ENCODE measurements around the gene RAD50.

RAD50 gene

DNA sequence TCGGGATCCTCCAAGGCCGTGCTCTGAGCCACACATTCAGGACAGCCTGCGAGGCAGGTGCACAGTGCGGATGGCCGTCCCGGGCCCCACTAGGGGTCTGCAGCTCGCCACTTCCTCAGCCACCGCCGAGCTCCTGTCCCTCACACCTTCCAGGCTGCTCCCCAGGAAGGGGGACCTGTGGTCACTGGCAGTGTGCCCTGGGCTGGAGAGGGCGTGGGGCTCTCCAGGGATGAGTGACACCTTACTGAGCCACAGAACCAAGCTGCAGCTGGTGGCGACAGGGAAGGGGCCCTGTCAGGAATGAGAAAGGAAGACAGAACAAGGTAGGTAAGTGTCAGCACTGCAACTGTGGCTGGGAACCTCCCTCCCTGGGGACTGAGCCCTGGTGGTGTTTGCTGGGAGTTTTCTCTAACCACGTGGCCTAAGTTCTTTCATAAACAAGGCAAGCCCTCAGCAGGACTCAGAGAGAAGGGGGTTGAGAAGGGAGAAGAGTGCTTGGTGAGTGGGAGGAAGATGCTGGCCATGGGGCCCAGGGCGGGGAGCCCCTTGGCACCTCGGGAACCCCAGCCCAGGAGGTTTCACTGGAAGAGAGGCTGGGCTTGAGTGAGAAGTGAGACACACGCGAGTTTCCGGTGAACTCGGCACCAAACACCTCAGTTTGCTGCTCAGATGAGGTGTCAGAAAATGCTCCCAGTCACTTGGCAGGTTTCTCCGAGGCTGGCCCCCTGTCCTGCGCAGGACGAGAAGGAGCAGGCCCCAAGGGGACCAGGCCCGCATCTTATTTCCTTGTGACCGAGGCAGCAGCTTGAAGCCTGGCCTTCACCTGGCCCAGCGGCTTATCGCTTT lies 106.4 kb downstream of the RAD50 start:
- peak; percentile 43 for DNase-seq

DNA sequence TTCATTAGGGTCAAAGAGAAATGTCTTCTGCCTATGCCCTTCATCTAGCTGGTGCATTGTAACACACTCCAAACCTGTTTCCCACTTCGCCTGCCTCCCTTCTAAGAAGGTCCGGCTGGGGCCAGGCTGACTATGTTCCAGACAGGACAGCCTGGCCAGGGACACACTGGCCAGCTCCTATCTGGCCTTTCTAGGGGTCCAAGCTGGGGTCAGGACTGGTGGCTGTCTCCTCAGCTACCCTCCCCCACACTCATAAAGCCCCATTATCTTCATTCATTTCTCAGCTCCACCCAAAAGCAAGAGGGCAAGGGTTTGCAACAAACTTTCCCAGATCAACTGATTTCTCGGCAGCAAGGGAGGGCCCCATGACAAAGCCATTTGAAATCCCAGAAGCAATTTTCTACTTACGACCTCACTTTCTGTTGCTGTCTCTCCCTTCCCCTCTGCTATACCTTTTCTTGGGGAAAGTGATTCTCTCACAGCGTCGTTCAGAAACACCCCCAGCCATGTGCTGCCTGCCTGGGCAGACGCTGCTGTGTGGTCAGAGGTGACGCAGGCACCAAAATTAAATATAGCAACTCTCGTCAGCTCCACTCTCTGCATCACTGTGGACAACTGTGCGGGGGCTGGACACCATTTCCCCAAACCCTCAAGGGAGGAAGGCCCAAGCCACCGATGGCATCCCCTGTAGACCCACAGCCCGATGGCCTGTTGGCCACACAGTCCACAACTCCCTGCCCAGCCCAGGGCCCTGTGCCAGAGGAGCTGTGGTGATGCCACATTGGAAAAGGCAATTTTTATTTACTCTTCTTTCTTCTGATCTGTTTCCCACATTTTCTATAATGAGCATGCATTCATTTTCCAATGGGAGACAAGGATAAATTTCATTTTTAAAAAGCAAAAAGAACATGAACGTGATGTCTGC lies 107.3 kb downstream of the RAD50 start:
- no peak for DNase-seq

DNA sequence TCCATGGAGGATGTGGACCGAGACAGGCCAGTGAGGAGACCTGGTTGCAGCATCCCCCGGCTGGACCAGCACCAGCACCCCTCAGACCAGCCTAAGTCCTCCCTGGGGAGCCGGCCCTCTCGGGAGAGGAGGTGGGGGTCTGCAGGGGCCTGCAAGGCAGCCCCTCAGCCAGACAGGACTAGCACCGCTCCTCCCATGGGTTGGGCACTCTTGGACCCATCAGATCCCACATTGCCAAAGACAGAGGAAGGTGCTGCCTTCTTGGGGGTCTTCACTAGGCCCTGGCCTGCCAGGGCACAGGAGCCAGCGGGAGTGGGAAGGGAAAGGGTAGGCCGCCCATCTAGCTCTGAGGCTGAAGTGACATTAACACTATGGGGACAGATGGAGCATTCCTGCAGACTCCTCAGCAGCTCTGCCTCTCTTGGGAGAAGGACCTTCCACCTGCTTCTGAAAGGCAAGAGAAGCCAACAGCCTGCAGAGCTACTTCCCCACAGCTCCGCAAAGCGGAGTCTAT lies 108.0 kb downstream of the RAD50 start:
- DNase-seq: no peak

DNA sequence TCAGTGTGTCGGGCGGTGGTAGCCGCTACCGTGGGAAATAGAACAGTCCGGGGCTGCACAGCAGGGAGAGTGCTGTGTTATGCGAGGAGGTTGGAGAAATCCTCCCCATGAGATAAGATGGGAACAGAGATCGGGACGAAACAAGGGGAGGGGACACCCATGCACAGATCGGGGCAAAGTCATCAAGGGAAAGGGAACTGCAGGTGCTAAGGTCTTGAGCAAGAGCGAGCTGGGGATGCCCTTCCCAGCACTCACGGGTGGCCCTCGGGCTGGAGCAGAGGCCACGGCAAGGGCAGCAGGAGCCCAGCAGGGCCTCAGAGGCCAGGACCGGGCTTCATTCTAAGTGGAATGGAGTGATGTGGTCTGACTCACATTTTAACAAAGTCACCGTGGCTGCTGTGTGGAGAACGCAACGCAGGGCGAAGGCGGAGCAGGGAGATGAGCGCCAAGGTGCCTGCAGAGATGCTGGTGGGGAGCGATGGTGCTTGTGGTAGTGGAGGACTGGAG lies 108.8 kb downstream of the RAD50 start:
- DNase-seq: no peak

DNA sequence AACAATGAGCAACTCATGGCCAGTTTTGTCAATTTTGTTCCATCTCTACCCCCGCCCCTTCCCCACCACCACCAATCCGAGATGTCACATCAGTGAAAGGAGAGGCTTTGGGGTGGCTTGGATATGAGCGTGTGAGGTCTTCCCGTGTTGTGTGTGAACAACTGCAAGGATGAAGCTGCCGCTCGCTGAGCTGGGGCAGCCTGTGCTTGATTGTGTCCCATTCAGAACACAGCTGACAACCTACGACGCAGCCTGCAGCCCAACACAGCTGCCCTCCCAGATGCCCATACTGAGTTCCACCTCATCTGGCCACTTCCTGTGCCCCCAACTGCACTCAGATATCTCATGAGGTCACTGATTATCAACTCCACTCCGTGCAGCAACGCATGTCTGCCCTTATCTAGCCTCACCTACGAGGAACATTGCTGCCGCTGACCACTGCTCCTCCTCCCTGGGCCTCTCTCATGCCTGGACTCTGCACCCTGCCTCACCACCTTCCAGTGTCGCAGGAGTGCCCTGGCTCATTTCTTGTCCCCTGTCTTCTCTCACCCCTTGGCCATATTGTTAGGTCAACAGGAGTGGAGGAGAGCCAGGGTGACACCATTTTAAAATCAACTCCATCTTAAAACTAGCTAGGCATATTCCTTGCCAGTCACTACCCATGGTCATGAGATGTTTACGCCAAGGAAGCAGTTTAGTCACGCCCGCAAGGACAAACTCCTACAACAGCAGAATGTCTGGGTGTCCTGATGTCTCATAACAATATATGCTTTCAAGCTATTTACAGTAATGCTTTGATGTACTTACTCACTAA lies 109.7 kb downstream of the RAD50 start:
- no peak for DNase-seq

DNA sequence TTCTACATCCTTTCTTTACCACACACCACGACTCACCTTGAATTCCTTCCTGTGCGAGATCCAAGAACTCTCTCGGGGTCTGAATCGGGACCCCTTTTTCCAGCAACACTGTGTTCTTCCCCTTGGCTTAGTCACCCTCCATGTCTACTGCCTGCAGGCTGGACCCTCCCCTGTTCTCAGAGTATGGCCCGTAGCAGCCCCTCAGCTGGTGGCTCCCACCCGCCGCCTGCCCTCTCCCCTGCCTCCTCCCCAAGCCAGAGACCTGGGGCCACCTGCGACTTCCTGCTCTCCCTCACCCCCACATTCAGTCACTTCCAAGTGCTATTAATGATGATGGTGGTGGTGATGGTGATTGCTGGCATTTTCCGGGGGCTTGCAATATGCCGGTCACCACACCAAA lies 110.5 kb downstream of the RAD50 start:
- no peak for DNase-seq

DNA sequence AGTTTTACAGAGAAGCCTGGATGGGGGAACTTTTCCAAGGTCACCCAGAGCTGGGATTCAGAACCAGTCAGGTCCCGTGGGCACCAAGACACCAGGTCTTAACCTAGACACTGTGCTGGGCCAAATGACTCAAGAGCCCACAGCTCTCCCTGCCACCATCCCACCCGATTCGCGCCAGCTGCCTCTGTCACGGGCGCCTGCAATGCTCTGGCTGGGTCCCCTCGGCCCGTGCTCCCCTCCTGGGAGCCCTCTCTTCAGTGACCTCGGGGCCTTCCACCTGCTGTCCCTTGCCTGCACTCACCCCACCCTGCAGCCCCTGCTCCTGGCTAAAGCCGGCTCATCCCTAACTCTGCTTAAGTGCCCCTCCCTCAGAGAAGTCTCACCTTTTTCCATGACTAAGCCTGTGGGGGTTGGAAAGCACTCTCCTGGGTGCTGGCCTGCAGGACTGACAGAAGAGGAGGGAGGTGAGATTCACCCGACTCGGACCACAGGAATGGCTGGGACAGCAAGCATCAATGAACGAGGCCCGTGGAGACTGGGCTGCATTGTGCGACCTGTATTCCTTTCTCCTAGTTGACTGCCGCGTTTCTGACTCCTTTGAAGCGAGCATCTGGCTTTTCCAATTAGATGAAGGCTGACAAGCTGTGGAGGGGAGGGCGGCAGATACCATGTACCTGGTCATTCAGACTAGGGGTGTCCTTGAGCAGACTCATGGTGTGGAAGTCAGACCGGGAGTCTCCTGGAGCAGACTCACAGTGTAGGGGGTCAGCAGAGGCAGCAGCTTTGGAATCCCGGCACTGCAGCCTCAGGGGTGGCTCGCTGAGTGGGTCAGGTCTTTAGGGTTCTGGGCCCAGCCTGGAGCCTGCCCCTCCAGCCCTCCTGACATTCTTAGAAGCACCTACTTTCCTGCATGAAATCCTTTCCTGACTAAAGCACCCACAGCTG lies 111.3 kb downstream of the RAD50 start:
- DNase-seq: no peak

DNA sequence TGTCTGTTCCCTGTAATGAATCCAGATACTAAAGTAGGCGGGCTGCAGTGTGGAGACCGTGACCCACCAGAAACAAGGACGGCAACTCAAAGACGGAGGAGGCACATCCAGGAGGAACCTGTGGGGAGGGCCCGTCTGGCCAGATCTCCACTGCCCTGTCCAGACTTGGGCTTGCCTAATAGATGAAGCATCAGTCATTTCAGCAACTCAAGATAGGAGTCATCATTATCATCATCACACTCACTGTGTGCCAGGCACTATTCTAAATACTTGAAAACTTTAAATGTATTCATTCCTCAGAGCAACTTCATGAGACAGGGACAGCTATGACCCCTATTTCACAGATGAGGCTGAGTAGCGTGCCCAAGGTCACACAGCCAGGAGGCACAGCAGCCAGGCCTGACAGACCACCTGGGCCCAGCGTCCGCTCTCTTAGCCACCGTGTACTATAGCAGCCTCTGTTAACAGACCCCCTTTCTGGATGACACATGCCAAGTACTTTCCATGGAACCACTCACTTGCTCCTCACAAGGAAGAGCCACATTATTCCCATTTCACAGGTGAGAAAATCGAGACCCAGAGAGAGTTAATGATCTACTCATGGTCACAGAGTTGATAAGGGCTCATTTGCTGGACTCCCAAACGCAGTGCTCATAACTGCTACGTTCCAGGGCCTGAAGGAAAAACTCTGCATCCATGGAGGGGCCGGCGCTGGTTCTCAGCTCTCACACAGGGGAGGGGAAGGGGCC lies 112.1 kb downstream of the RAD50 start:
- no peak for DNase-seq

DNA sequence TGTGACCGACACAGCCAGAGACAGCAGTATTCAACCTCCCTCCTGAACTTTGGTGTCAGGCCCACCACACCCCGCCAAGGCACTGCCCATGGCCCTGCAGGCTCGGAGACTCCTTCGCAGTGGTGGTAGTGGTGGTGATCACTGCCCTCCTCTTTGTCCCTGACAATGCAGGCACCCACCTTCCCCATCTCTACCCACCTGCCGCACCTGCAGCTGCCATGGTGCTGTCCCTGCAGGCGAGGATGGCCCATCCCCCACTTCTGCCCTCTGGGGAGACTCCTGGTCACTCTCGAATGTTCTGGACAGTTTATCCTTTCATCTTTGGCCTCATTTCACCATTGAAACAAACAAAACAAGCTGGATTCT lies 112.7 kb downstream of the RAD50 start:
- no peak for DNase-seq

DNA sequence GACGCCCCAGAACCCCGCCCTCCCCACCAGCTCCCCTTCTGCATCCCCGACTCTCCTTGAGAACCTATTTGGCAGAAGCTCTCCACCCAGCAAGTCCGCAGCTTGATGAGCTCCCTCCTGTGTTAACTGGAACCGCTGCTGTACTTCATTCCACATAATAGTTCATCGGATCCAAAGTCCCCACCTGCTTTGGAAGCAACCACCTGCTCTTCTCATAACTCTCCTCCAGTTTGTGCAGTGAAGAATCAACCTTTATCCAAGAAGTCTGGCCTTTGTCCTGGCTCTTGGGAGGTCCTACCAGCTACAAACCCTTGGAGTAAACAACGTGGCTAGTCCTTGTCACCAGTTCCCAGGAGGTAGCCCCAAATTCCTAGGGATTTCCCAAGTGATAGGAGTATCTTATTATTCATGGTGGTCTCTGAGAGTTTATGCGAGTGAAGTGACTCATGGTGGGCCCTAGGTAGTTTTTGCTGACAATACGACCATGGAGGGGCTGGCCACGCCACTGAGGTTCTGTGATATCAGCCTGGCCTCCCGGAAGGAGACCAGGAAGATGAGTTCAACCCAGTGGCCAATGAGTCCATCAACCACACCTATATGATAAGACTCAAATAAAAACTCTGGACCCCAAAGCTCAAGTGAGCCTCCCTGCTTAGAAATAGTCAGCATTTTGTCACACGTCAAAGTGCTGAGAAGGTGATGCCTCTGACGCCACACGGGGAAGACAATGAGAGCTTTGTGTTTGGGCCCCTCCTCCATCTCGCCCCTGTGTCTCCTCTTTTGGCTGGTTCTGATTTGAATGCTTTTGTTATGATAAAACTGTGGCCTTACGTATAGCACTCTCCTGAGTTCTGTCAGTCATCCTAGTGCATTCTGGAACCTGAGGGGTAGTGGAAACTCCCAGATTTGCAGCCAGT lies 113.4 kb downstream of the RAD50 start:
- no peak for DNase-seq

DNA sequence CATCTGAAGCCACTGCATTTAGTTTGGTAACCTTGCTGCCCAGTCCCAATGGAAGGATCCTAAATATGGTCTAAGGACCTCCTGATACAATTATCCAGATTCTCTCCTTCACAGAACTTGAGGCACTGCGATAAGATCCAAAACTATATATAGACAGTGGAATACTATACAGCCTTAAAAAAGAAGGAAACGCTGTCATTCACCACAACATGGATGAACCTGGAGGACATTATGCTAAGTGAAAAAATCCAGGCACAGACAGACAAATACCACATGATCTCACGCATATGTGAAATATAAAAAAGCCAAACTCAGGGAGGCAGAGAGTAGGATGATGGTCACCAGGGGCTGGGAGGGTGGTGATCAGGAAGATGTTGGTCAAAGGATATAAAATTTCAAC lies 114.2 kb downstream of the RAD50 start:
- DNase-seq: no peak

DNA sequence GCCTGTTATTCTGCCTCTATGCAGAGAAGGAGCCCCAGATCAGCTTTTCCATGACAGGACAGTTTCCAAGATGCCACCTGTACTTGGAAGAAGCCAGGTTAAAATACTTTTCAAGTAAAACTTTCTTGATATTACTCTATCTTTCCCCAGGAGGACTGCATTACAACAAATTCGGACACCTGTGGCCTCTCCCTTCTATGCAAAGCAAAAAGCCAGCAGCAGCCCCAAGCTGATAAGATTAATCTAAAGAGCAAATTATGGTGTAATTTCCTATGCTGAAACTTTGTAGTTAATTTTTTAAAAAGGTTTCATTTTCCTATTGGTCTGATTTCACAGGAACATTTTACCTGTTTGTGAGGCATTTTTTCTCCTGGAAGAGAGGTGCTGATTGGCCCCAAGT lies 116.7 kb downstream of the RAD50 start:
- no peak for DNase-seq

DNA sequence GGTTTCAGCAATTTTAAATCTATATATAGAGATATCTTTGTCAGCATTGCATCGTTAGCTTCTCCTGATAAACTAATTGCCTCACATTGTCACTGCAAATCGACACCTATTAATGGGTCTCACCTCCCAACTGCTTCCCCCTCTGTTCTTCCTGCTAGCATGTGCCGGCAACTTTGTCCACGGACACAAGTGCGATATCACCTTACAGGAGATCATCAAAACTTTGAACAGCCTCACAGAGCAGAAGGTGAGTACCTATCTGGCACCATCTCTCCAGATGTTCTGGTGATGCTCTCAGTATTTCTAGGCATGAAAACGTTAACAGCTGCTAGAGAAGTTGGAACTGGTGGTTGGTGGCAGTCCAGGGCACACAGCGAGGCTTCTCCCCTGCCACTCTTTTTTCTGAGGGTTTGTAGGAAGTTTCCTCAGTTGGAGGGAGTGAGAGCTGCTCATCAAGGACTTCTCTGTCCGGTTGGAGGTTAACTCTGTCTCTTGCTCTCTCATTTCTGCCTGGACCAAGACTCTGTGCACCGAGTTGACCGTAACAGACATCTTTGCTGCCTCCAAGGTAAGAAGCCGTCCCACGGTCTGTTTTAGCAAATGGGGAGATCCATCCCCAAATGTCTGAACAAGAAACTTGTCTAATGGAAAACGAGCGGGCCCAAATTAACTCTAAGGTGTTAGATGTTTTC lies 117.3 kb downstream of the RAD50 start, which contains the start of gene IL4:
Gene IL4 (plus strand): TSS at position 51 of the 692 bp plus-strand sequence. CDS start 62 bp downstream, at position 113.
- no peak for DNase-seq

DNA sequence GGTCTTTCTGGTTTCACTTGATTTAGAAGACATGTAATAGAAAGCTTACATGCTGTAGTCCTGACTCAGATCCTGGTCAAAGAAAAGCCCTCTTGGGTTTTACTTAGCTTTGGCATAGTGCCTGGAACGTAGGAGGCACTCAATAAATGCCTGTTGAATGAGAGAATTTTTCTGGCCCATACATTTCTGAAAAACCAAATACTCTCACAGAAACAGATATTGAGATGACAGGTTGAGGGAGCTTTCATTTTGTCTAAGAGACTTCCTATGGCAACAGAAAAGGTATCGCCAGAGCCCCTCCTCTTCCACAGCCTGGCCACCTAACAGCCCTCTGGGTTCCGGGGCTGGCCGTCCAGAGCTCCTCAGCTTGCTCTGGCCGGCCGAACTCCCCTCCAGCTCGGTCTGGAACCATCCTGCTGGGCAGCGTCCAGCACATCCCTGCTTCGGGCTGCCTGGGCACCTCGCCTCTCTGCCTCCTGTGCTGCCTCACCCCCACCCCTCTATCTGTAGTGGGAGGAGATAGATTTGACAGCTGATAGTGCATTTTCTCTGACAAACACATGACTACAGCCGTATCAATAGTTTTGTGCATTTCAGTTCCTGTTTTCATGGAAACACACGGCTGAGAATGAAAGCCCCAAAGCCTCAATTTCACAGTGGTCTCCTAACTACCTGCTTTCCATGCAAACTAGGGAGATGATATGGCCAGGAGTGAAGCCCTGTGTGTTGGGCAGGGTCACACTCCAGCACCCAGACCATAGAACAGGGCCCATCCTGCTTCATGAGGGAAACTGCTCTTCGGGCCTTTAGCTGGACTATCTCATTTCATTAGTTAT lies 118.1 kb downstream of the RAD50 start:
- DNase-seq: peak; percentile 15

DNA sequence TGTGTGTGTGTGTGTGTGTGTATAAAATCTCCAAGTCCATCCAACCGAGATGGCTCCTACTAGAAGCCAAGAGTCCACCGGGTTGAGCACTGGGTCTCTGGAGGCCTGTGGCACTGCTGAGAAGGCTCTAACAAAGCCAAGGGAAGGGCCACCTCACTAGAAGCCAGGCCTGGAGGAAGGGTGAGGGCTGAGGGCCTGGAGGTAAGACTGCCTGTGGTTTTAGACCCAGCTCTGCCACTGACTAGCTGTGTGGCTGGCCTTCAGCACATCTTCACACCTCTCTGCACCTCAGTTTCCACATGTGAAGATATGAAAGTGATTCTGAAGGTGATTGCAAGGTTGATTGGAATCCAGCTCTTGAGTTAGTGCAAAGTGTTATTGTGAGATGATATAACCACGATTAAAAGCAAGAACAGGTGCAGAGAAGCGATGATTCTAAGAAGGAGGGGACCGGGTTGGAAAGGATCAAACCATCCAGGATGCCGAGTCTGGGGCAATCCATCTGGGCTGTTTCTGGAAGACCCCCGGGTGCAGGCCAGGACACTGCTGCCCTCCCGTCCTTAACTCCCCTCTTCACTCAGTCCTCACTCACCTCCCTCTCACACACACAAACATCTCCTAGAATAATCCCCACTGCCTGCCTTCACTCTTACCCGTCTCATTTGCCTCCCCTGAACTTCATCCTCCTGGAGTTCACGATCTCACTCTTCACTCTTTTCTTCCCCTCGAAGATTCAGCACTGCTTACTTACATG lies 119.3 kb downstream of the RAD50 start:
- DNase-seq: no peak

DNA sequence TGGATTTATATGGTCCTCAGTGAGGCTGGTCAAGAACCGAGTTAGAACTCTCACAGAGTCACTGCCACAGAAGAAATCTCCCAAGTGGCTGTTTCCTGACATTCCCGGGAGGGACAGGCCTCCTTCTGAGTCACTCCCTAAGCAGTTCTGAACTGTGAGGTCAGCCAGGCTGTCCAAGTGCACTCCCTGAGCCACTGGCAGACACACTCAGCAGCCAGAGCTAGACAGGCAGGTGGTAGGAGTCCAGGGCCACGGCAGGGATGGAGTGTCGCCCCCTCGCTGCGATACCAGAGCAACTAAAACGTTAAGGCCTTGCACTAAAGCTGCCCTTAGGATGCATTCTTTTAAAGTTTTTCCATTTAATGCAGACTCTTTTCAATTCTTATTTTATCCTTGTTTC lies 120.4 kb downstream of the RAD50 start:
- no peak for DNase-seq
